ENCODE results near the gene BUB1. TPM values are rescaled to one million over a fixed set of nuclear protein-coding genes. Genes with fewer than 3 reads are reported as not detected.
"Not testable (repeated sequence)": the region's sequence is repeated elsewhere in the genome, so short reads cannot be mapped to it uniquely, and the experiment has no call there.

Gene BUB1
- total RNA-seq, 2 donors from 2014 or later, result not detected

GRCh38 chr2:110691612-110692258 is 13.9 kb upstream of the BUB1 start:
- Histone ChIP-seq H3K4me3 (no peak overlapping the region), H3K36me3 (replicated peaks in 1 of 2; ENCODE audit: insufficient read depth in 1 of 2, low read depth in 2 of 2) (no peaks in the 10 kb centered on the region), H3K9me3 (no peaks in the 10 kb centered on the region), H3K27me3 (no peaks in the 10 kb centered on the region), H3K27ac (no peak overlapping the region), H3K4me1 (no peaks in the 10 kb centered on the region)
- ATAC-seq (no peak), DNase-seq (no peak)
- WGBS, 2 donors, result 84 to 87% methylated on average over 11 of the region's 11 CpGs
- intact Hi-C loops (cut with DNase I), result no loop called here
- TF ChIP-seq, protein P1, sequence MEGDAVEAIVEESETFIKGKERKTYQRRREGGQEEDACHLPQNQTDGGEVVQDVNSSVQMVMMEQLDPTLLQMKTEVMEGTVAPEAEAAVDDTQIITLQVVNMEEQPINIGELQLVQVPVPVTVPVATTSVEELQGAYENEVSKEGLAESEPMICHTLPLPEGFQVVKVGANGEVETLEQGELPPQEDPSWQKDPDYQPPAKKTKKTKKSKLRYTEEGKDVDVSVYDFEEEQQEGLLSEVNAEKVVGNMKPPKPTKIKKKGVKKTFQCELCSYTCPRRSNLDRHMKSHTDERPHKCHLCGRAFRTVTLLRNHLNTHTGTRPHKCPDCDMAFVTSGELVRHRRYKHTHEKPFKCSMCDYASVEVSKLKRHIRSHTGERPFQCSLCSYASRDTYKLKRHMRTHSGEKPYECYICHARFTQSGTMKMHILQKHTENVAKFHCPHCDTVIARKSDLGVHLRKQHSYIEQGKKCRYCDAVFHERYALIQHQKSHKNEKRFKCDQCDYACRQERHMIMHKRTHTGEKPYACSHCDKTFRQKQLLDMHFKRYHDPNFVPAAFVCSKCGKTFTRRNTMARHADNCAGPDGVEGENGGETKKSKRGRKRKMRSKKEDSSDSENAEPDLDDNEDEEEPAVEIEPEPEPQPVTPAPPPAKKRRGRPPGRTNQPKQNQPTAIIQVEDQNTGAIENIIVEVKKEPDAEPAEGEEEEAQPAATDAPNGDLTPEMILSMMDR (IDR thresholded peaks at IDR 0.05), result no peak
- no peak for TF ChIP-seq POLR2A (IDR thresholded peaks at IDR 0.05)

DNA sequence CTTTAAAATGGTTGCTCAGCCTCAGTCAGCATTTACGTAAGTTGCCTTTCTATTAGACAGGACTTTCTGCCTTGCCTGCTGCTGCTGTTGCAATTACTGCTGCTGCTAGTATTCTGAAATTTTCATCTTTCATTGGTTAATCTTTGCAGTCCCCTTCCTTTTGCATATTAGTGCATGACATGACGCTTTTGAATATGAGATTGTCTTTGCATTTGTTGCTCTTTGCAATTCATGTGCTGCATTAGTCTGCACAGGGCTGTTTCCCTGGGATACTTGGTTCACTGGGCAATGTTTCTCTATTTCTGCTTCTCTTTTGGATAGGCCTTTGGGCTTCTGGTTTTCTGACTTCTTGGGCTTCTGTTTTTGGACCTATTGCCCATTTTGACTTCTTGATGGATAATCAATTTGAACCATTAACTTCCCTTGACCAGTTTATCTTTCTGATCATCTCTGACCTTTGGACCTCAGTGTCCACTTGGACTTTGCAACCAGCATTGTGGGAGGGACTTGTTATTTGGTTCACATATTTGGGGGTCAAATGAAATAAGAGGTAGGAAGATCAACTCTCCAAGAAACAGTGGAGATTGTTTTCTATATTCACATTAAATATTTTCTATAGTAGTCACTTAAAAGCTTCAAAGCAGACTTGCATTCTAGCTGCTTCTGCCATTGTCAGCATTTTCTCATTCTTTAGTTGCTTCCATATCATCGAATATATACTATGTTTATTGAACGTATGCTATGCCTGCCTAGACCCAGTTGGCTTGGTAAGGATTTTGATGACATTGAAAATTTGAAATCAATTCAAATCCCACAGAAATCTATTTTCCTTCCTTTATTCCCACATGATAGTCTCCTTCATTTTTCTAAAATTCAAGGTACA is 12.5 kb upstream of the BUB1 start:
- ATAC-seq (no peak), DNase-seq (no peak)
- no peaks in the 10 kb centered on the region for H3K4me1 ChIP-seq
- H3K4me3 ChIP-seq, result no peak overlapping the region
- H3K27ac ChIP-seq, result no peak overlapping the region
- no peaks in the 10 kb centered on the region for H3K36me3 ChIP-seq (replicated peaks in 1 of 2; ENCODE audit: insufficient read depth in 1 of 2, low read depth in 2 of 2)
- no peak for TF ChIP-seq POLR2A (IDR thresholded peaks at IDR 0.05)
- TF ChIP-seq, protein P1 (IDR thresholded peaks at IDR 0.05), result no peak
- H3K27me3 ChIP-seq, result no peaks in the 10 kb centered on the region
- WGBS, 2 donors, result 83 to 88% methylated on average over 4 of the region's 4 CpGs
- intact Hi-C loops (cut with DNase I), result no loop called here
- H3K9me3 ChIP-seq, result no peaks in the 10 kb centered on the region

DNA sequence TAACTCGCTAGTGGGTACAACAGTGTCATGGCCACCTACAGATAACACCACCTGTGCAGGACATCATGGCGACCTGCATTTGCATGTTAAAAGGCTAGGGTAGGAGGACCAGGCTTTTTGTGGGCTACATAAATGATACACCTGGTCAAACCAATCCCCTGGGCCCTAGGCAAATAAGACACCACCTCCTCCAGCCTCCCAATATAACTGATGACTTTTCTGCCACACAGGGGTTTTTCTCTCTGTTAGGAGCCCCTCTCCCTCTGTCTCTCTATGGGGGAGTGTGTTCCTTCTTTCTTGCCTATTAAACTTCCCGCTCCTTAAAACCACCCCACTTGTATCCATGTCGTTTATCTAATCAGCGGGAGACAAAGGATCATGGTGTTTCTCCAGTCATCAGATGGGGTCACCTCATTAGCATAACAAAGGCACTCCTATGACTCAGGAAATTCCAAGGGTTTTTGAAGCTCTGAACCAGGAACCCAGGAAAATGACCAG is 10.8 kb upstream of the BUB1 start:
- ATAC-seq (no peak), DNase-seq (no peak)
- intact Hi-C loops (cut with DNase I), result no loop called here
- H3K9me3 ChIP-seq, result no peaks in the 10 kb centered on the region
- TF ChIP-seq POLR2A (IDR thresholded peaks at IDR 0.05), result no peak
- TF ChIP-seq, protein P1 (IDR thresholded peaks at IDR 0.05), result no peak
- H3K27me3 ChIP-seq, result no peaks in the 10 kb centered on the region
- no peak overlapping the region for H3K27ac ChIP-seq
- WGBS, 2 donors, result 31 to 43% methylated on average over 5 of the region's 5 CpGs
- no peak overlapping the region for H3K4me3 ChIP-seq
- no peaks in the 10 kb centered on the region for H3K36me3 ChIP-seq (replicated peaks in 1 of 2; ENCODE audit: insufficient read depth in 1 of 2, low read depth in 2 of 2)
- H3K4me1 ChIP-seq, result no peaks in the 10 kb centered on the region

GRCh38 chr2:110687775-110688484 is 10.1 kb upstream of the BUB1 start:
- H3K4me3 ChIP-seq; H3K27me3 ChIP-seq; H3K36me3 ChIP-seq (replicated peaks in 1 of 2; ENCODE audit: insufficient read depth in 1 of 2, low read depth in 2 of 2); intact Hi-C loops (cut with DNase I); H3K9me3 ChIP-seq; H3K27ac ChIP-seq; ATAC-seq; H3K4me1 ChIP-seq; DNase-seq: not testable (repeated sequence)
- WGBS, 2 donors, result 36 to 42% methylated on average over 9 of the region's 9 CpGs

- Histone ChIP-seq H3K27me3 (no peaks in the 10 kb centered on the region), H3K36me3 (replicated peaks in 1 of 2; ENCODE audit: insufficient read depth in 1 of 2, low read depth in 2 of 2) (no peaks in the 10 kb centered on the region), H3K27ac (no peak overlapping the region), H3K4me3 (no peak overlapping the region), H3K4me1 (peaks cover 9% of the 10 kb centered on the region), H3K9me3 (no peaks in the 10 kb centered on the region)
- DNase-seq (no peak), ATAC-seq (no peak)
- WGBS, 2 donors, result 58 to 95% methylated on average over 1 of the region's 1 CpG
- intact Hi-C loops (cut with DNase I), result no loop called here
- no peak for TF ChIP-seq POLR2A (IDR thresholded peaks at IDR 0.05)
- TF ChIP-seq, protein P1 (IDR thresholded peaks at IDR 0.05), result no peak
Measured at GRCh38 chr2:110682872-110683271, 5.0 kb upstream of the BUB1 start.
